Neural progenitor cell (in vitro differentiated cells): ENCODE data around the gene MOGAT3.

Source experiments
- CTCF ChIP-seq: fragments of 200-600 bp; sonication (generic); IDR thresholded peaks from 2 replicates; pipeline ENCODE4 v1.5.1; 2017; ENCODE audit warnings: antibody characterized with exemption, mild to moderate bottlenecking
- EZH2 ChIP-seq: fragments of 200-600 bp; sonication (generic); IDR thresholded peaks from 2 replicates; pipeline ENCODE4 v1.6.1; 2017; ENCODE audit warnings: antibody characterized with exemption, mild to moderate bottlenecking, moderate library complexity
- EZH2phosphoT487 ChIP-seq: fragments of 200-600 bp; sonication (generic); IDR thresholded peaks from 2 replicates; pipeline ENCODE4 v1.6.1; 2017; ENCODE audit warnings: antibody characterized with exemption

GRCh38 chr7:101241443-101242349 lies 40.9 kb upstream of the MOGAT3 start:
- TF ChIP-seq CTCF: no peak
- TF ChIP-seq EZH2: no peak
- TF ChIP-seq EZH2phosphoT487: no peak
